GM19239 (cell line): ENCODE results near the gene ANP32E.
"Not testable (repeated sequence)": the region's sequence is repeated elsewhere in the genome, so short reads cannot be mapped to it uniquely, and the experiment has no call there.

Experiments used
- DNase-seq: peaks from one replicate; pipeline ENCODE4 v3.0.0; 2011; ENCODE audit warnings: low spot score; ENCODE audit not compliant: insufficient read length
- FAIRE-seq: peaks from 2 replicates; lab custom pipeline; 2011; peaks lifted over from hg19 to GRCh38; lab: Jason Lieb, UNC

ANP32E gene

GRCh38 chr1:150215855-150216254 is 20.1 kb downstream of the ANP32E start:
- not testable (repeated sequence) for FAIRE-seq

GRCh38 chr1:150214099-150214756 is 21.7 kb downstream of the ANP32E start:
- not testable (repeated sequence) for DNase-seq, FAIRE-seq

More at GRCh38 chr1:150215855-150216254, 20.1 kb downstream of the ANP32E start:
- not testable (repeated sequence) for DNase-seq

- FAIRE-seq = peak; percentile 99
- DNase-seq = peak; percentile 88
Observed at GRCh38 chr1:150213170-150214098, 22.5 kb downstream of the ANP32E start.

GRCh38 chr1:150212070-150212469 is 23.8 kb downstream of the ANP32E start:
- no peak for FAIRE-seq

GRCh38 chr1:150210706-150211105 is 25.2 kb downstream of the ANP32E start:
- FAIRE-seq (no peak), DNase-seq (no peak)

More at GRCh38 chr1:150212070-150212469, 23.8 kb downstream of the ANP32E start:
- DNase-seq = no peak

GRCh38 chr1:150210091-150210490 is 25.8 kb downstream of the ANP32E start:
- no peak for DNase-seq
- no peak for FAIRE-seq

GRCh38 chr1:150208460-150208859 is 27.5 kb downstream of the ANP32E start:
- FAIRE-seq, DNase-seq: not testable (repeated sequence)

GRCh38 chr1:150207281-150207971 is 28.5 kb downstream of the ANP32E start:
- no peak for FAIRE-seq
- no peak for DNase-seq

- FAIRE-seq (no peak), DNase-seq (no peak)
Observed at GRCh38 chr1:150196417-150196816, 39.5 kb downstream of the ANP32E start.

- DNase-seq (no peak), FAIRE-seq (no peak)
Observed at GRCh38 chr1:150194381-150195031, 41.4 kb downstream of the ANP32E start.

- no peak for FAIRE-seq
- no peak for DNase-seq
Observed at GRCh38 chr1:150192012-150192411, 43.9 kb downstream of the ANP32E start.

GRCh38 chr1:150187560-150187931 is 48.4 kb downstream of the ANP32E start:
- FAIRE-seq (no peak), DNase-seq (no peak)

- FAIRE-seq (no peak), DNase-seq (no peak)
Observed at GRCh38 chr1:150186789-150187559, 48.9 kb downstream of the ANP32E start.

GRCh38 chr1:150186438-150186788 is 49.5 kb downstream of the ANP32E start:
- DNase-seq, FAIRE-seq: not testable (repeated sequence)

- DNase-seq = no peak
- no peak for FAIRE-seq
Observed at GRCh38 chr1:150185481-150185880, 50.4 kb downstream of the ANP32E start.

GRCh38 chr1:150183061-150183460 is 52.9 kb downstream of the ANP32E start:
- FAIRE-seq (no peak), DNase-seq (no peak)

- FAIRE-seq = no peak
- DNase-seq = no peak
Observed at GRCh38 chr1:150182247-150182646, 53.7 kb downstream of the ANP32E start.

- FAIRE-seq (no peak), DNase-seq (no peak)
Observed at GRCh38 chr1:150180474-150180873, 55.4 kb downstream of the ANP32E start.

- FAIRE-seq = no peak
Observed at GRCh38 chr1:150179867-150180266, 56.0 kb downstream of the ANP32E start.

More at GRCh38 chr1:150179867-150180266, 56.0 kb downstream of the ANP32E start:
- DNase-seq = no peak
